ENCODE data around the gene TRNAU1AP.

- TF ChIP-seq REST (IDR thresholded peaks at IDR 0.05; ENCODE audit: low read depth) (no peak), TCF12 (IDR thresholded peaks at IDR 0.05; ENCODE audit: low read depth) (no peak), YY1 (IDR thresholded peaks at IDR 0.05; ENCODE audit: low read depth) (no peak), EGR1 (IDR thresholded peaks at IDR 0.05) (no peak), EP300 (IDR thresholded peaks at IDR 0.05; ENCODE audit: borderline replicate concordance) (no peak), CEBPB (IDR thresholded peaks at IDR 0.05) (no peak), MAX (IDR thresholded peaks at IDR 0.05) (no peak)
Observed at GRCh38 chr1:28516518-28516956, 36.3 kb upstream of the TRNAU1AP start.
